T-cell (primary cell): Measurements from ENCODE around the gene PLEKHF1. TPM values are rescaled to one million over a fixed set of nuclear protein-coding genes. Genes with fewer than 3 reads are reported as not detected.
"Not testable (repeated sequence)": the region's sequence is repeated elsewhere in the genome, so short reads cannot be mapped to it uniquely, and the experiment has no call there.

Source experiments
- ATAC-seq, 4 experiments: fragments of 200-7000 bp in 3 of 4; fragments of 150-1000 bp in 1 of 4; cut with Tn5 transposase; replicated peaks in 1 of 4; 1 replicate in 3 of 4; 2 replicates in 1 of 4; pipeline ENCODE4 v1.10.0; 2021; ENCODE audit warnings: moderate library complexity in 3 of 4, mild to moderate bottlenecking in 2 of 4, moderate number of reproducible peaks in 1 of 4
- CTCF ChIA-PET, 2 donors: fragments of 300-600 bp; sonication (Branson Sonifier 250); formaldehyde crosslinking; loops; one replicate each; lab custom pipeline; 2022; ENCODE audit warnings: antibody characterized with exemption in 2 of 2; lab: Charles Lee
- POLR2A ChIA-PET, 2 donors: fragments of 300-600 bp; sonication (Branson Sonifier 250); formaldehyde crosslinking; loops; one replicate each; lab custom pipeline; 2022; ENCODE audit warnings: antibody characterized with exemption in 2 of 2; lab: Charles Lee
- DNase-seq, 35 experiments: peaks; one replicate each; pipeline versions ENCODE4 v3.0.0 to v3.0.0-alpha.2; 2013 to 2023
- H3K27ac ChIP-seq: one replicate; pipeline ENCODE4 v1.5.1; 2013; ENCODE audit warnings: low read length
- H3K27me3 ChIP-seq, 2 experiments: replicated peaks in 1 of 2; 1 replicate in 1 of 2; 2 replicates in 1 of 2; pipeline versions ENCODE4 v1.6.1 to v1.7.0; 2013; ENCODE audit warnings: low read length in 1 of 2, mixed read lengths in 1 of 2; ENCODE audit not compliant: control insufficient read depth in 2 of 2, insufficient read depth in 2 of 2; ENCODE audit errors: extremely low read depth in 1 of 2
- H3K36me3 ChIP-seq, 2 donors: 1 replicate in 1 of 2; 2 replicates in 1 of 2; pipeline versions ENCODE4 v1.6.1 to v1.7.0; 2013; ENCODE audit warnings: low read length in 1 of 2; ENCODE audit not compliant: control insufficient read depth in 2 of 2, insufficient read depth in 1 of 2; ENCODE audit errors: extremely low read depth in 1 of 2
- H3K4me1 ChIP-seq, 2 experiments: 1 replicate in 1 of 2; 2 replicates in 1 of 2; pipeline versions ENCODE4 v1.6.1 to v1.7.0; 2013; ENCODE audit warnings: low read length in 2 of 2, mixed read lengths in 1 of 2; ENCODE audit not compliant: insufficient read depth in 2 of 2, control insufficient read depth in 1 of 2; ENCODE audit errors: extremely low read depth in 1 of 2
- H3K4me3 ChIP-seq, 2 donors: 1 replicate in 1 of 2; 2 replicates in 1 of 2; pipeline versions ENCODE4 v1.5.1 to v1.7.0; 2013; ENCODE audit warnings: mild to moderate bottlenecking in 2 of 2, low read length in 1 of 2, moderate library complexity in 1 of 2; ENCODE audit not compliant: control insufficient read depth in 1 of 2; ENCODE audit errors: extremely low read depth in 1 of 2
- H3K9me3 ChIP-seq: 2 replicates; pipeline ENCODE4 v1.7.0; 2013
- H3K27ac Mint-ChIP-seq, 2 donors: one replicate each; pipeline ENCODE4 v1.8.0; 2020 to 2021; ENCODE audit warnings: mild to moderate bottlenecking in 2 of 2, mixed read lengths in 2 of 2
- H3K27me3 Mint-ChIP-seq, 2 donors: one replicate each; pipeline ENCODE4 v1.8.0; 2021 to 2022; ENCODE audit warnings: mixed read lengths in 2 of 2
- H3K36me3 Mint-ChIP-seq: one replicate; pipeline ENCODE4 v1.8.0; 2021; ENCODE audit warnings: mixed read lengths
- H3K4me1 Mint-ChIP-seq, 3 donors: one replicate each; pipeline ENCODE4 v1.8.0; 2020 to 2022; ENCODE audit warnings: mixed read lengths in 3 of 3, mild to moderate bottlenecking in 1 of 3
- H3K4me3 Mint-ChIP-seq, 3 donors: one replicate each; pipeline ENCODE4 v1.8.0; 2020 to 2022; ENCODE audit warnings: mild to moderate bottlenecking in 3 of 3, mixed read lengths in 3 of 3, moderate library complexity in 3 of 3
- H3K9me3 Mint-ChIP-seq, 3 donors: one replicate each; pipeline ENCODE4 v1.8.0; 2020 to 2022; ENCODE audit warnings: mixed read lengths in 3 of 3
- WGBS: methylation state at CpG from one replicate; pipeline ENCODE4 v1.1.5; 2013; ENCODE audit warnings: missing lambda C conversion rate; ENCODE audit not compliant: insufficient coverage; 5-methylcytosine and 5-hydroxymethylcytosine counted together
- total RNA-seq, 35 experiments: library from RNA in 6 of 35; stranded (reverse) in 6 of 35; fragments of 120-200 nt in 1 of 35; gene quantifications; one replicate each; pipeline versions ENCODE4 v1.2.1 to v1.2.4 and lab custom pipeline; 2013 to 2026

Gene PLEKHF1
- total RNA-seq, 5 donors from 2014 or later (not counting 1 experiment from before 2014, with no cell fraction given) = 13.2 to 42.6 (median 34.5) TPM

DNA sequence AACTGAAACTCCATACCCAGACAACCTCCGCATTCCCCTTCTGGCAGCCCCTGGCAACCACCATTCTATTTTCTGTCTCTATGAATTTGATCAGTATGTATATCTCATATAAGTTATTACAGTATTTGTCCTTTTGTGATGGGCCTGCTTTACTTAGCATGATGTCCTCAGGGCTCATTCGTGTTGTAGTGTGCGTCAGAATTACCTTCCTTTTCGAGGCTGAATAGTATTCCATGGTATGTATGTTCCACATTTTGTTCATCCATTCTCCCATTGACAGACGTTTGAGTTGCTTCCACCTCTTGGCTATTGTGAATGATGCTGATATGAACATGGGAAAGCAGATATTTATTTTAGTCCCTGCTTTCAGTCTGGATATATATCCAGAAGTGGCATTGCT, 5.0 kb downstream of the PLEKHF1 start:
- Mint-ChIP-seq H3K9me3 (no peaks in the 10 kb centered on the region), H3K27ac (peak overlapping the region; percentile 95 to 97), H3K36me3 (peaks cover 24% of the 10 kb centered on the region), H3K4me3 (peak overlapping the region in 2 of 3 donors; percentile 58 to 89), H3K4me1 (peaks cover 76 to 84% (median 82%) of the 10 kb centered on the region in 3 donors), H3K27me3 (no peaks in the 10 kb centered on the region)
- Histone ChIP-seq H3K9me3 (no peaks in the 10 kb centered on the region), H3K27me3 (no peaks in the 10 kb centered on the region), H3K36me3 (peaks cover 8 to 28% of the 10 kb centered on the region in 2 donors), H3K27ac (peak overlapping the region; percentile 97), H3K4me1 (peaks cover 59 to 92% of the 10 kb centered on the region in 2 experiments), H3K4me3 (no peak overlapping the region)
- CTCF ChIA-PET = interaction anchor here in 1 of 2 donors (0.7 kb wide), 1 partner anchor 200 kb away, joined by 4 read pairs; no protein-coding TSS in a partner anchor
- DNase-seq (no peak), ATAC-seq (no peak)
- WGBS = no CpG with 5 or more reads among the region's 5 CpGs
- POLR2A ChIA-PET = no interaction called here

DNA sequence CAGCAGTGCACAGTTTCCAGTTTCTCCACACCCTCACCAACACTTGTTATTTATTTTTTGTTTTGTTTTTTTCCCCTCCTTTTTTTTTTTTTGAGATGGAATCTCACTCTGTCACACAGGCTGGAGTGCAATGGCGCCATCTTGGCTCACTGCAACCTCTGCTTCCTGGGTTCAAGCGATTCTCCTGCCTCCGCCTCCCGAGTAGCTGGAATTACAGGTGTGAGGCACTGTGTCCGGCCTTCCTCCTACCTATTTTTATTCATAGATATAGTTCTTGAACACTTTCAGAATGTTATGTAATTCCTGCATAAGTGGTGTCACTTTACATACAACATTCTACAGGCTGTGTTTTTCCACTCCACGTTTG, 5.7 kb downstream of the PLEKHF1 start:
- WGBS = no CpG with 5 or more reads among the region's 6 CpGs
- peaks cover 24% of the 10 kb centered on the region for H3K36me3 Mint-ChIP-seq

DNA sequence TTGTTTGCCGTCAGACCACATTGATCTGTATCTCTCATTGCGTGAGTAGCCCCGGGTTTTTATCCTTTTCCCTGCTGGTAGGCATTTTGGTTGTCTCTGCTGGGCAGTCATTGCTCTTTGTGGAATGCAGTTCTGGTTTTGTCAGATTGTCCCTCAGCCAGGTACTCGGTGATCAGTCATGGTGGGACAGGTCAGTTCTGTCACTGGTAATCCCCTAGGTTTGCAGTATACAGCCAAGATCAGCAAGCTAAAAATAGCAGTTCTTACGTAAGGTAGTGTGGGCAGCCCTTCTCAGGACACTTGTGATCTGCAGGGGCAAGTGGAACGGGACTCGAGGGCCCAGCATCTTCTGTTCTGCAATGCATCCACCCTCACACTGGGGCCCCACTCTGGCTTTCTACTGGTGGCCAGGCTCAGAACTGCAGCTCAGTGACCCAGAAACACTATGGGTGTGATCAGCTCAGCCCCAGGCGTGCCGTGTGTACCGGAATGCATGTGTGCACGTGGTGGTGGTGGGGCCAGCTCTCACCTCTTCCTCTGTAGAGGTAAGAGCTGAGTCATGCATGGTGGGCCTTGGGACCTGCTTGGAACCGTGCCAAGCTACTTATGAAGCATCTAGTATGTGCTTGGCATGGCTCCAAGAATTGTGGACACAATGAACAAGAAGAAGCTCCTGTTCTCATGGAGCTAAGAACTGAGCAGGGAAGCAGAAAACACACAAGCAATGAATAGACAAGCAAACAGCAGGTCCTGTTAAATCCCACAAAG, 6.3 kb downstream of the PLEKHF1 start:
- H3K4me1 ChIP-seq = peaks cover 70 to 100% of the 10 kb centered on the region in 2 experiments
- Mint-ChIP-seq H3K27me3 (no peaks in the 10 kb centered on the region), H3K4me3 (peak overlapping the region; percentile 58 to 89 (median 62)), H3K9me3 (no peaks in the 10 kb centered on the region), H3K27ac (peak overlapping the region; percentile 95 to 97), H3K36me3 (peaks cover 26% of the 10 kb centered on the region), H3K4me1 (peaks cover 82 to 96% (median 93%) of the 10 kb centered on the region in 3 donors)
- POLR2A ChIA-PET = interaction anchor here in 1 of 2 donors (0.5 to 1.2 kb wide), 5 partner anchors 10 to 186 kb away, joined by 3 to 8 read pairs (median 6); partner anchors contain the start of gene POP4
- H3K27me3 ChIP-seq = no peaks in the 10 kb centered on the region
- ATAC-seq (peak; percentile 50 to 71 (median 70)), DNase-seq (peak; percentile 72 to 91 (median 84))
- peaks cover 14 to 41% of the 10 kb centered on the region in 2 donors for H3K36me3 ChIP-seq
- CTCF ChIA-PET = interaction anchor here (0.6 to 3.0 kb wide), 16 partner anchors 9 to 276 kb away, joined by 3 to 44 read pairs (median 4); partner anchors contain the start of genes C19orf12 (in 1 of the 2) and POP4 (in 1 of the 2)
- H3K9me3 ChIP-seq = no peaks in the 10 kb centered on the region
- peak overlapping the region; percentile 12 to 39 for H3K4me3 ChIP-seq
- 8% methylated on average over 5 of the region's 12 CpGs for WGBS
- H3K27ac ChIP-seq = peak overlapping the region; percentile 97

More for the DNA sequence above, 5.7 kb downstream of the PLEKHF1 start:
- Mint-ChIP-seq H3K4me1 (peaks cover 80 to 92% (median 90%) of the 10 kb centered on the region in 3 donors), H3K4me3 (peak overlapping the region; percentile 58 to 89 (median 62)), H3K27ac (peak overlapping the region; percentile 95 to 97)
- ChIA-PET CTCF (interaction anchor here (0.6 to 3.0 kb wide), 15 partner anchors 9 to 276 kb away, joined by 3 to 44 read pairs (median 4); partner anchors contain the start of genes C19orf12 (in 1 of the 2) and POP4 (in 1 of the 2)), POLR2A (interaction anchor here (0.6 to 1.2 kb wide), 2 partner anchors 65 to 81 kb away, joined by 4 to 7 read pairs; partner anchors contain the start of gene POP4 (in 1 of the 2))
- not testable (repeated sequence) for H3K9me3 ChIP-seq, H3K27me3 Mint-ChIP-seq, DNase-seq, H3K9me3 Mint-ChIP-seq, H3K27me3 ChIP-seq, ATAC-seq
- peak overlapping the region; percentile 97 for H3K27ac ChIP-seq
- peak overlapping the region; percentile 12 to 39 for H3K4me3 ChIP-seq
- H3K36me3 ChIP-seq = peaks cover 14 to 36% of the 10 kb centered on the region in 2 donors
- peaks cover 66 to 99% of the 10 kb centered on the region in 2 experiments for H3K4me1 ChIP-seq

DNA sequence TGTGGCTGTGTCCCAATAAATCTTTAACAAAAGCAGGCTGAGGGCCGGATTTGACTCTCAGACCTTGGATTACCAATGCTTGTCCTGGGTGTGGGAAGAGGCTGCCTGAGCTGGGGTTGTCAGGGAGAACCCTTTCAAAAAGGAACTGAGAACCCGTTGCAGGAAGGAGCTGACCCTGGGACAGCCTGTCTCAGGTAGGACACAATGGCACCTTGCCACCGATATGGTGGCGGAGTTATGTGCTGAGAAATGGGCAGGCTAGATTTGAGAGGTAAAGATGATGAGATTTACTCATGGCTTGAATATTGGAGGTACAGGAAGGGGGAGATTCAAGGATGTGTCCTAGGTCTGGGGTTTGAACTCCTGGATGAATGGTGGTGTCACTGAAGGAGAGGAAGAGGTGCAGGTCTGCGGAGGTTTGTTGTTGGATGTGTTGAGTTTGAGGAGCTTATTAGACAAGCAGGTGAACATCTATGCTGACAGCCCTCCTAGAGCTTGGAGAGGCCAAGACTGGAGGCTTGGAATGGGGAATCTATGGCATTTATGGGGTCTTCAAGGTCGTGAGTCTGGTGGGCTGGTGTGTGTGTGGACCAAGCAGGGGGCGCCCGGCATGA, 7.2 kb downstream of the PLEKHF1 start:
- peak overlapping the region; percentile 95 to 97 for H3K27ac Mint-ChIP-seq
- 47% methylated on average over 7 of the region's 8 CpGs for WGBS
- ATAC-seq (no peak), DNase-seq (peak in 1 of 35 experiments; percentile 46)
- peak overlapping the region; percentile 58 to 89 (median 62) for H3K4me3 Mint-ChIP-seq
- H3K27me3 ChIP-seq = no peaks in the 10 kb centered on the region
- H3K4me3 ChIP-seq = peak overlapping the region; percentile 39 to 46
- H3K27me3 Mint-ChIP-seq = no peaks in the 10 kb centered on the region
- peak overlapping the region; percentile 97 for H3K27ac ChIP-seq
- CTCF ChIA-PET = interaction anchor here (0.8 to 3.0 kb wide), 16 partner anchors 8 to 66 kb away, joined by 3 to 44 read pairs (median 6); partner anchors contain the start of genes C19orf12 (in 1 of the 2) and POP4 (in 1 of the 2)
- POLR2A ChIA-PET = interaction anchor here (0.6 to 1.6 kb wide), 10 partner anchors 9 to 1542 kb away, joined by 3 to 14 read pairs (median 4); partner anchors contain the start of gene POP4 (in 1 of the 2)
- H3K4me1 Mint-ChIP-seq = peaks cover 82 to 96% (median 94%) of the 10 kb centered on the region in 3 donors
- H3K9me3 Mint-ChIP-seq = no peaks in the 10 kb centered on the region
- peaks cover 28% of the 10 kb centered on the region for H3K36me3 Mint-ChIP-seq
- peaks cover 14 to 50% of the 10 kb centered on the region in 2 donors for H3K36me3 ChIP-seq
- peaks cover 73 to 100% of the 10 kb centered on the region in 2 experiments for H3K4me1 ChIP-seq
- H3K9me3 ChIP-seq = no peaks in the 10 kb centered on the region

DNA sequence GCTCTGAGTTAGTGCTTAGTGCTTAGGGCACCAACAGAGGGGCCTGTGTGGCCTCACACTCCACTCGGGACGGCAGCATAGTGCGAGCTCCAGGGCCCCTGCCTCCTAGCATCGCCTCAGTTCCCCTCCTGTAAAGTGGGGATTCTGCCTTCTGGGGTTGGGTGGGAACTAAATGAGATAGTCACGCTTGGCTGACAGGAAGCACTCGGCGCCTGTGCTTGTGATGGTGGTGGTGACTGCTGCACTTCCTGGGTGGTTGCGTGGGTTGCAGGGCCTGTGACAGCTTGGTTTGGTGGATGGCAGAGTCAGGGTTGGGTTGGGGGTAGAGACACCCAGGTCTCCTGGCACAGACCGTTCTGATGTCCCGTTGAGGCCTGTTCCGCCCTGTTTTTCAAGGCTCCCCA, 7.7 kb downstream of the PLEKHF1 start:
- Histone ChIP-seq H3K4me1 (peaks cover 71 to 100% of the 10 kb centered on the region in 2 experiments), H3K9me3 (no peaks in the 10 kb centered on the region), H3K27ac (peak overlapping the region; percentile 97), H3K36me3 (peaks cover 14 to 53% of the 10 kb centered on the region in 2 donors), H3K4me3 (peak overlapping the region; percentile 39 to 46), H3K27me3 (no peaks in the 10 kb centered on the region)
- H3K4me3 Mint-ChIP-seq = peak overlapping the region; percentile 58 to 89 (median 62)
- peak overlapping the region; percentile 95 to 97 for H3K27ac Mint-ChIP-seq
- no peaks in the 10 kb centered on the region for H3K27me3 Mint-ChIP-seq
- H3K36me3 Mint-ChIP-seq = peaks cover 28% of the 10 kb centered on the region
- peaks cover 80 to 95% (median 94%) of the 10 kb centered on the region in 3 donors for H3K4me1 Mint-ChIP-seq
- ATAC-seq = peak; percentile 82 to 91 (median 82)
- 0% methylated on average over 8 of the region's 11 CpGs for WGBS
- no peaks in the 10 kb centered on the region for H3K9me3 Mint-ChIP-seq
- CTCF ChIA-PET = interaction anchor here (0.6 to 3.0 kb wide), 13 partner anchors 8 to 114 kb away, joined by 3 to 44 read pairs (median 6); partner anchors contain the start of genes C19orf12 (in 1 of the 2), PLEKHF1 (in 1 of the 2) and POP4 (in 1 of the 2)
- POLR2A ChIA-PET = interaction anchor here (0.6 to 1.6 kb wide), 8 partner anchors 11 to 1542 kb away, joined by 3 to 14 read pairs (median 4); partner anchors contain the start of gene POP4 (in 1 of the 2)
- DNase-seq = peak; percentile 66 to 93 (median 88)
